Measurements from ENCODE around the gene EIF4E3. TPM values are rescaled to one million over a fixed set of nuclear protein-coding genes. Genes with fewer than 3 reads are reported as not detected.

Gene EIF4E3
- total and polyA plus RNA-seq, 12 donors = 2.3 to 16.1 (median 10.6) TPM

DNA sequence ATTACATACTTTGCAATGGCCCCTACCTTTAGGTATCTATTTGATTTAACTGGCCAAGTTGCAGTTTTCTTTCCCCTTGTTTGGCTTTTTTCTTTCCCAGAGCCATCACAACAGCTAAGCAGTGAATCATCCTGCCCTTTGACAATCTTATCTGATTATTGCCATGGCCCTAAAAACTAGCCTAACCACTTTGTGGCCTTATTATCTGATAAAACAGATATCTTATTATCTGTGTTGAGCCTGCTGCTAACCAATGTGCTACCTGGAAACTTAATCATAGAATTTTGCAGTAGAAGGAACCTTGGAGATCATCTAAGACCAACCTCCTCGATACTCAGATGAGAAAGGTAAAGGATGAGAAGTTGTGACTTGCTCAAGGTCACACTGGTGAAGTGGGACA, 37.1 kb downstream of the EIF4E3 start:
- no peaks in the 10 kb centered on the region for H3K9me3 ChIP-seq (replicated peaks in 1 of 3)
- no peak for DNase-seq
- no peak for TF ChIP-seq CTCF (IDR thresholded peaks at IDR 0.05)
- no peak for TF ChIP-seq POLR2A (IDR thresholded peaks at IDR 0.05)
- H3K4me3 ChIP-seq = no peak overlapping the region
- intact Hi-C loops (cut with DNase I) = no loop called here
- 48 to 57% (median 51%) methylated on average over 1 of the region's 1 CpG for WGBS, 4 donors
- no peak overlapping the region for H3K27ac ChIP-seq
- peaks cover 27 to 41% of the 10 kb centered on the region in 2 donors for H3K4me1 ChIP-seq (replicated peaks in 1 of 2)
- H3K27me3 ChIP-seq = no peaks in the 10 kb centered on the region
- no peaks in the 10 kb centered on the region for H3K36me3 ChIP-seq (replicated peaks in 1 of 2)

DNA sequence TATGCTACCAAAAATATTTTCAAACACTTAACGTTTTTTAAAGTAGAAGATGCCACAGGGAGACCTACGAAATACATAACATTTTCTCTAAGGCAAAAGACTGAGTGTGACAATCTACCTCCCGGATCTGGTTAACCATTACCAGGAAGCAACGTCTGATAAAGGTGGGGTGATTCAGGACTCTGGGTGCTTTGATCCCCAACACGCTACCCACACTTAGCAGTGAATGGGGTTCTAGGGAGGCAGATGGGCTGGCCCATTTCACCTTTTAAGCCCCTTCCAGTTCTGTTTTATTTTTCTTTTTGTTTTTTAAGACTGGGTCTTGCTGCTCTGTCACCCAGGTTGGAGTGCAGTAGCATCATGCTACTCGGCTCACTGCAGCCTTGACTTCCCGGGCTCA, 39.5 kb downstream of the EIF4E3 start:
- Histone ChIP-seq H3K4me1 (replicated peaks in 1 of 2) (peaks cover 31 to 42% of the 10 kb centered on the region in 2 donors), H3K4me3 (no peak overlapping the region), H3K36me3 (replicated peaks in 1 of 2) (no peaks in the 10 kb centered on the region), H3K27me3 (no peaks in the 10 kb centered on the region), H3K9me3 (replicated peaks in 1 of 3) (no peaks in the 10 kb centered on the region), H3K27ac (no peak overlapping the region)
- DNase-seq = no peak
- TF ChIP-seq CTCF (IDR thresholded peaks at IDR 0.05) = no peak
- TF ChIP-seq POLR2A (IDR thresholded peaks at IDR 0.05) = no peak
- WGBS, 4 donors = 93 to 97% (median 94%) methylated on average over 7 of the region's 7 CpGs
- intact Hi-C loops (cut with DNase I) = no loop called here

DNA sequence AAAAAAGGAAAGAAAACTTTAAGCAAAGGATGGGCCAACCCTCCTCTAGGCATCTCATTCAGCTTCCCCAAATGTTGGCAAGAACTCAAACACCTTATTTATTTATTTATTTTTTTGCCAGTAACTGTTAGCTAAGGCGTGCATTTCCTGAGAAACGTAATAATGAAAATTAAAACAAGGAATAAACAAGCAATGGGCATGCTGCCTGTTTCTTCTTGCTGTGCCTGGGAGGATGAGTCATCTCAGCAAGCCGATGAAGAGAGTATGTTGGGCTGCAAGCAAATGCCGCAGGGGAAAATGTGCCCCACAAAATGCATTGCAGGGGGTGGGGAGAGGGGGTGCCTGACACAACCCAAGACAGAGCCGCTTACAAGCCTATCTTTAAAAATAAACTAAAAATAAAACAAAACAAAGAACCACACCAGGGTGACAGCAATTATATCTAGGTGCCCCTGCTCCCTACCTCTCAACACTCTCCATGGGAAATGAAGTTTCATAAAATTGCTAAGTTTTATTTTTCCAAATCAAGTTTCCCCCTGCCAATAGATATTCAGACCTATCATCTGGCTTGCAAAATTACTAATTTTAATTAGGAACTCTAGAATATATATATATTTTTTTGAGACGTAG, 40.3 kb downstream of the EIF4E3 start:
- no peak overlapping the region for H3K4me3 ChIP-seq
- no peak overlapping the region for H3K27ac ChIP-seq
- peaks cover 31 to 38% of the 10 kb centered on the region in 2 donors for H3K4me1 ChIP-seq (replicated peaks in 1 of 2)
- intact Hi-C loops (cut with DNase I) = no loop called here
- no peaks in the 10 kb centered on the region for H3K27me3 ChIP-seq
- H3K9me3 ChIP-seq (replicated peaks in 1 of 3) = no peaks in the 10 kb centered on the region
- DNase-seq = peak; percentile 38 to 70 (median 50)
- 25 to 30% (median 28%) methylated on average over 6 of the region's 6 CpGs for WGBS, 4 donors
- no peaks in the 10 kb centered on the region for H3K36me3 ChIP-seq (replicated peaks in 1 of 2)
- no peak for TF ChIP-seq POLR2A (IDR thresholded peaks at IDR 0.05)
- no peak for TF ChIP-seq CTCF (IDR thresholded peaks at IDR 0.05)

GRCh38 chr3:71684046-71684756, 41.0 kb downstream of the EIF4E3 start:
- intact Hi-C loops (cut with DNase I) = no loop called here
- peaks cover 31 to 32% of the 10 kb centered on the region in 2 donors for H3K4me1 ChIP-seq (replicated peaks in 1 of 2)

More at GRCh38 chr3:71684046-71684756, 41.0 kb downstream of the EIF4E3 start:
- WGBS, 4 donors = 77 to 85% (median 81%) methylated on average over 7 of the region's 7 CpGs
- Histone ChIP-seq H3K27ac (no peak overlapping the region), H3K4me3 (no peak overlapping the region), H3K9me3 (replicated peaks in 1 of 3) (no peaks in the 10 kb centered on the region), H3K27me3 (no peaks in the 10 kb centered on the region), H3K36me3 (replicated peaks in 1 of 2) (no peaks in the 10 kb centered on the region)
- no peak for TF ChIP-seq CTCF (IDR thresholded peaks at IDR 0.05)
- no peak for TF ChIP-seq POLR2A (IDR thresholded peaks at IDR 0.05)
- DNase-seq = no peak
